CD4-positive, alpha-beta T cell treated with Interleukin-10 for 1 hour (primary cell): ENCODE data around the gene LELP1.
A peak's percentile ranks its signal among the peaks of the same experiment; 100 is the strongest.

Source experiments
- DNase-seq: peaks from one replicate; pipeline ENCODE4 v3.0.0-alpha.2; 2020

The LELP1 gene

GRCh38 chr1:153229076-153229829 lies 26.0 kb downstream of the LELP1 start:
- peak; percentile 11 for DNase-seq

- DNase-seq: no peak
Measured at GRCh38 chr1:153231363-153231762, 28.1 kb downstream of the LELP1 start.

- no peak for DNase-seq
Measured at GRCh38 chr1:153231785-153232184, 28.6 kb downstream of the LELP1 start.

GRCh38 chr1:153232553-153232952 lies 29.3 kb downstream of the LELP1 start:
- DNase-seq: no peak

GRCh38 chr1:153233448-153233847 lies 30.2 kb downstream of the LELP1 start:
- DNase-seq: no peak

GRCh38 chr1:153238527-153238926 lies 35.3 kb downstream of the LELP1 start:
- no peak for DNase-seq

GRCh38 chr1:153242160-153242559 lies 38.9 kb downstream of the LELP1 start:
- no peak for DNase-seq

- DNase-seq: no peak
Measured at GRCh38 chr1:153245466-153245865, 42.2 kb downstream of the LELP1 start.

- no peak for DNase-seq
Measured at GRCh38 chr1:153246018-153246417, 42.8 kb downstream of the LELP1 start.

- DNase-seq: no peak
Measured at GRCh38 chr1:153246825-153247224, 43.6 kb downstream of the LELP1 start.

GRCh38 chr1:153248176-153248879 lies 45.1 kb downstream of the LELP1 start:
- DNase-seq: no peak

GRCh38 chr1:153250166-153250565 lies 46.9 kb downstream of the LELP1 start:
- DNase-seq: no peak

- no peak for DNase-seq
Measured at GRCh38 chr1:153251087-153251486, 47.9 kb downstream of the LELP1 start.

- DNase-seq: no peak
Measured at GRCh38 chr1:153251562-153251961, 48.3 kb downstream of the LELP1 start.

GRCh38 chr1:153251988-153252387 lies 48.8 kb downstream of the LELP1 start:
- no peak for DNase-seq

GRCh38 chr1:153253076-153253475 lies 49.8 kb downstream of the LELP1 start:
- DNase-seq: no peak

- no peak for DNase-seq
Measured at GRCh38 chr1:153253693-153254092, 50.5 kb downstream of the LELP1 start.
